ENCODE results near the gene FAM3C.

The FAM3C gene

GRCh38 chr7:121337398-121337797, 58.7 kb downstream of the FAM3C start:
- Histone ChIP-seq H3K4me2 (ENCODE audit: low read length) (no peak overlapping the region), H3K36me3 (ENCODE audit: control insufficient read depth, insufficient read depth, low read length) (no peaks in the 10 kb centered on the region), H3K27ac (no peak overlapping the region), H3K4me1 (no peaks in the 10 kb centered on the region), H3K4me3 (ENCODE audit: low read depth, low read length) (no peak overlapping the region), H3K79me2 (no peaks in the 10 kb centered on the region), H3K27me3 (ENCODE audit: control insufficient read depth, insufficient read depth, low read length) (no peaks in the 10 kb centered on the region), H3K9ac (no peak overlapping the region), H2AFZ (no peak overlapping the region), H3K9me3 (ENCODE audit: control insufficient read depth, low read length) (no peaks in the 10 kb centered on the region)
- no peak for TF ChIP-seq CTCF (IDR thresholded peaks at IDR 0.05)

- Histone ChIP-seq H2AFZ (no peak overlapping the region), H3K79me2 (no peaks in the 10 kb centered on the region)
Observed at GRCh38 chr7:121336579-121336978, 59.5 kb downstream of the FAM3C start.

GRCh38 chr7:121334875-121335648, 61.0 kb downstream of the FAM3C start:
- H3K27me3 ChIP-seq (ENCODE audit: control insufficient read depth, insufficient read depth, low read length), result no peaks in the 10 kb centered on the region
- no peaks in the 10 kb centered on the region for H3K4me1 ChIP-seq
- H2AFZ ChIP-seq, result no peak overlapping the region
- no peak overlapping the region for H3K4me2 ChIP-seq (ENCODE audit: low read length)
- H3K9ac ChIP-seq, result no peak overlapping the region
- H3K79me2 ChIP-seq, result no peaks in the 10 kb centered on the region
- H3K9me3 ChIP-seq (ENCODE audit: control insufficient read depth, low read length), result no peaks in the 10 kb centered on the region
- no peak overlapping the region for H3K4me3 ChIP-seq (ENCODE audit: low read depth, low read length)
- H3K27ac ChIP-seq, result no peak overlapping the region
- no peak for TF ChIP-seq CTCF (IDR thresholded peaks at IDR 0.05)
- H3K36me3 ChIP-seq (ENCODE audit: control insufficient read depth, insufficient read depth, low read length), result no peaks in the 10 kb centered on the region

More at GRCh38 chr7:121336579-121336978, 59.5 kb downstream of the FAM3C start:
- no peak for TF ChIP-seq CTCF (IDR thresholded peaks at IDR 0.05)
- no peak overlapping the region for H3K27ac ChIP-seq
- no peak overlapping the region for H3K4me2 ChIP-seq (ENCODE audit: low read length)
- H3K36me3 ChIP-seq (ENCODE audit: control insufficient read depth, insufficient read depth, low read length), result no peaks in the 10 kb centered on the region
- H3K4me3 ChIP-seq (ENCODE audit: low read depth, low read length), result no peak overlapping the region
- no peaks in the 10 kb centered on the region for H3K4me1 ChIP-seq
- no peaks in the 10 kb centered on the region for H3K9me3 ChIP-seq (ENCODE audit: control insufficient read depth, low read length)
- no peak overlapping the region for H3K9ac ChIP-seq
- no peaks in the 10 kb centered on the region for H3K27me3 ChIP-seq (ENCODE audit: control insufficient read depth, insufficient read depth, low read length)

GRCh38 chr7:121334376-121334775, 61.7 kb downstream of the FAM3C start:
- H3K9ac ChIP-seq, result no peak overlapping the region
- no peak for TF ChIP-seq CTCF (IDR thresholded peaks at IDR 0.05)
- no peaks in the 10 kb centered on the region for H3K79me2 ChIP-seq
- no peak overlapping the region for H3K27ac ChIP-seq
- no peak overlapping the region for H3K4me2 ChIP-seq (ENCODE audit: low read length)
- H3K4me1 ChIP-seq, result peaks cover 2% of the 10 kb centered on the region
- no peaks in the 10 kb centered on the region for H3K36me3 ChIP-seq (ENCODE audit: control insufficient read depth, insufficient read depth, low read length)
- H2AFZ ChIP-seq, result no peak overlapping the region
- H3K4me3 ChIP-seq (ENCODE audit: low read depth, low read length), result no peak overlapping the region
- no peaks in the 10 kb centered on the region for H3K9me3 ChIP-seq (ENCODE audit: control insufficient read depth, low read length)
- no peaks in the 10 kb centered on the region for H3K27me3 ChIP-seq (ENCODE audit: control insufficient read depth, insufficient read depth, low read length)

GRCh38 chr7:121331574-121331973, 64.5 kb downstream of the FAM3C start:
- Histone ChIP-seq H3K4me2 (ENCODE audit: low read length) (no peak overlapping the region), H3K9me3 (ENCODE audit: control insufficient read depth, low read length) (no peaks in the 10 kb centered on the region), H3K27ac (no peak overlapping the region), H3K36me3 (ENCODE audit: control insufficient read depth, insufficient read depth, low read length) (no peaks in the 10 kb centered on the region), H3K4me1 (peaks cover 2% of the 10 kb centered on the region), H3K27me3 (ENCODE audit: control insufficient read depth, insufficient read depth, low read length) (no peaks in the 10 kb centered on the region), H3K4me3 (ENCODE audit: low read depth, low read length) (no peak overlapping the region), H3K79me2 (no peaks in the 10 kb centered on the region), H3K9ac (no peak overlapping the region), H2AFZ (no peak overlapping the region)
- no peak for TF ChIP-seq CTCF (IDR thresholded peaks at IDR 0.05)

All from parathyroid adenoma (tissue), 2 donors.